ENCODE results near the gene CA14.
A peak's percentile ranks its signal among the peaks of the same experiment; 100 is the strongest.
"Not testable (repeated sequence)": the region's sequence is repeated elsewhere in the genome, so short reads cannot be mapped to it uniquely, and the experiment has no call there.

CA14 gene

GRCh38 chr1:150257624-150258585 is at the start of gene CA14:
CA14 (plus strand) TSS chr1:150257774; CDS start chr1:150258129, 355 bp downstream.
- no peak for DNase-seq

GRCh38 chr1:150208460-150208859 is 49.1 kb upstream of the CA14 start:
- not testable (repeated sequence) for DNase-seq

GRCh38 chr1:150210091-150210490 is 47.5 kb upstream of the CA14 start:
- no peak for DNase-seq

GRCh38 chr1:150210706-150211105 is 46.9 kb upstream of the CA14 start:
- no peak for DNase-seq

- no peak for DNase-seq
These were observed 45.5 kb upstream of the CA14 start for GRCh38 chr1:150212070-150212469.

GRCh38 chr1:150213170-150214098 is 44.1 kb upstream of the CA14 start:
- DNase-seq, result peak; percentile 94

GRCh38 chr1:150214099-150214756 is 43.3 kb upstream of the CA14 start:
- not testable (repeated sequence) for DNase-seq

- DNase-seq, result not testable (repeated sequence)
These were observed 41.7 kb upstream of the CA14 start for GRCh38 chr1:150215855-150216254.

GRCh38 chr1:150221552-150221951 is 36.0 kb upstream of the CA14 start:
- no peak for DNase-seq

- no peak for DNase-seq
These were observed 32.6 kb upstream of the CA14 start for GRCh38 chr1:150224983-150225382.

- DNase-seq, result no peak
These were observed 32.0 kb upstream of the CA14 start for GRCh38 chr1:150225546-150225945.

GRCh38 chr1:150226486-150226885 is 31.1 kb upstream of the CA14 start:
- no peak for DNase-seq

- no peak for DNase-seq
These were observed 30.3 kb upstream of the CA14 start for GRCh38 chr1:150227228-150227627.

GRCh38 chr1:150228246-150228645 is 29.3 kb upstream of the CA14 start:
- DNase-seq, result not testable (repeated sequence)

- not testable (repeated sequence) for DNase-seq
These were observed 24.7 kb upstream of the CA14 start for GRCh38 chr1:150232921-150233320.

GRCh38 chr1:150233359-150234308 is 23.9 kb upstream of the CA14 start:
- DNase-seq, result no peak

GRCh38 chr1:150234309-150234565 is 23.3 kb upstream of the CA14 start:
- DNase-seq, result no peak

- peak; percentile 93 for DNase-seq
These were observed 22.8 kb upstream of the CA14 start for GRCh38 chr1:150234566-150235293.

GRCh38 chr1:150235294-150235851 is 22.2 kb upstream of the CA14 start:
- DNase-seq, result peak; percentile 23

GRCh38 chr1:150235852-150236613 is 21.5 kb upstream of the CA14 start, which contains the start of gene ANP32E:
ANP32E (minus strand) TSS chr1:150236112; CDS start chr1:150235786, 326 bp downstream.
- peak; percentile 98 for DNase-seq
